ENCODE results near the gene KRTAP10-3.
A peak's percentile ranks its signal among the peaks of the same experiment; 100 is the strongest.
"Not testable (repeated sequence)": the region's sequence is repeated elsewhere in the genome, so short reads cannot be mapped to it uniquely, and the experiment has no call there.

KRTAP10-3 gene

DNA sequence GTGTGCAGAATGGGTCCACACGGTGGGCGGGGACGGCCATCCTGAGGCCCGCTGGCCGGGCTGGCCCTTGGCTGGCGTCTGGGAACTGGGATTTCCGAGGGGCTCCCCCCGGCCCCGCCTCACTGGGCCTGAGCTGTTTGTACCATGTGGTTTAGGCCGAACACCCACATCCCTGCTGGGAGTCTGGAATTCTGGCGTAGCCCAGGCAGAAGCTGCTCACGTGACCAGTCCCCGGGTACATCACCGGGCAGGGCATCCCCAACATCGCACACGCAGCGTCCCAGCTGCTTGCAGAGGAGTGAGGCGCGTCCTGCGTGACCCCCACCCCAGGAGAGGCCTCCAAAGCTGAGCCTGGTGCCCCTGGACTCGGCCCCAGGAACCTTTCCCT lies 43.9 kb upstream of the KRTAP10-3 start:
- H3K14ac ChIP-seq (ENCODE audit: low read length) = no peak overlapping the region
- H2AK5ac ChIP-seq (ENCODE audit: low read depth, low read length) = peak overlapping the region; percentile 78
- no peaks in the 10 kb centered on the region for H3K36me3 ChIP-seq (replicated peaks in 1 of 2; ENCODE audit: control insufficient read depth in 2 of 2, insufficient read depth in 2 of 2, low read length in 2 of 2)
- H3K9ac ChIP-seq (ENCODE audit: low read depth, low read length, poor library complexity) = no peak overlapping the region
- H3K4me2 ChIP-seq (ENCODE audit: insufficient read depth, low read length, poor library complexity, severe bottlenecking) = no peak overlapping the region
- H3K23ac ChIP-seq (ENCODE audit: low read depth, low read length, poor library complexity) = peak overlapping the region; percentile 10
- peaks cover 0 to 4% (median 0%) of the 10 kb centered on the region in 3 experiments for H3K27me3 ChIP-seq (ENCODE audit: control insufficient read depth in 3 of 3, insufficient read depth in 3 of 3, low read depth in 1 of 3, low read length in 3 of 3)
- H3K79me1 ChIP-seq (ENCODE audit: low read depth, low read length) = no peaks in the 10 kb centered on the region
- no peak overlapping the region for H3K4me3 ChIP-seq (ENCODE audit: low read length in 2 of 2)
- no peak overlapping the region for H4K8ac ChIP-seq (ENCODE audit: low read depth, low read length)
- no peak overlapping the region for H3K27ac ChIP-seq (replicated peaks; ENCODE audit: low read length)
- peak overlapping the region; percentile 65 for H3K18ac ChIP-seq (ENCODE audit: low read length)
- peaks cover 4 to 5% of the 10 kb centered on the region in 2 donors for H3K9me3 ChIP-seq (replicated peaks in 1 of 2; ENCODE audit: control insufficient read depth in 2 of 2, insufficient read depth in 1 of 2, low read depth in 1 of 2, low read length in 2 of 2)
- no CpG with 5 or more reads among the region's 21 CpGs for WGBS, 2 donors (ENCODE audit: extremely low coverage in 2 of 2, insufficient read length in 2 of 2, insufficient replicate concordance in 1 of 2)
- H3K4me1 ChIP-seq (ENCODE audit: control insufficient read depth in 2 of 2, insufficient read depth in 1 of 2, low read depth in 1 of 2, low read length in 2 of 2) = peaks cover 1% of the 10 kb centered on the region in 2 donors
- no peak overlapping the region for H2BK12ac ChIP-seq (ENCODE audit: low read length)
- no peak overlapping the region for H2BK120ac ChIP-seq (ENCODE audit: low read depth, low read length)
- H3K4ac ChIP-seq (ENCODE audit: low read length) = no peak overlapping the region
- peak overlapping the region; percentile 26 for H2AFZ ChIP-seq (ENCODE audit: low read length)
- no peak for DNase-seq (ENCODE audit: low spot score)
- no peak overlapping the region for H2BK5ac ChIP-seq (ENCODE audit: low read length)
- H2BK15ac ChIP-seq (ENCODE audit: low read length) = no peak overlapping the region
- no peak overlapping the region for H4K91ac ChIP-seq (ENCODE audit: low read depth, low read length, poor library complexity)

GRCh38 chr21:44601596-44602462 lies 43.2 kb upstream of the KRTAP10-3 start:
- H2BK5ac ChIP-seq (ENCODE audit: low read length) = no peak overlapping the region
- no peak overlapping the region for H4K8ac ChIP-seq (ENCODE audit: low read depth, low read length)
- peaks cover 0 to 4% (median 0%) of the 10 kb centered on the region in 3 experiments for H3K27me3 ChIP-seq (ENCODE audit: control insufficient read depth in 3 of 3, insufficient read depth in 3 of 3, low read depth in 1 of 3, low read length in 3 of 3)
- H3K36me3 ChIP-seq (replicated peaks in 1 of 2; ENCODE audit: control insufficient read depth in 2 of 2, insufficient read depth in 2 of 2, low read length in 2 of 2) = no peaks in the 10 kb centered on the region
- peak overlapping the region; percentile 84 for H3K18ac ChIP-seq (ENCODE audit: low read length)
- no CpG with 5 or more reads among the region's 23 CpGs for WGBS, 2 donors (ENCODE audit: extremely low coverage in 2 of 2, insufficient read length in 2 of 2, insufficient replicate concordance in 1 of 2)
- peak overlapping the region; percentile 97 for H3K14ac ChIP-seq (ENCODE audit: low read length)
- H3K4me1 ChIP-seq (ENCODE audit: control insufficient read depth in 2 of 2, insufficient read depth in 1 of 2, low read depth in 1 of 2, low read length in 2 of 2) = peaks cover 1% of the 10 kb centered on the region in 2 donors
- no peaks in the 10 kb centered on the region for H3K79me1 ChIP-seq (ENCODE audit: low read depth, low read length)
- peak overlapping the region; percentile 26 for H2AFZ ChIP-seq (ENCODE audit: low read length)
- peaks cover 4 to 5% of the 10 kb centered on the region in 2 donors for H3K9me3 ChIP-seq (replicated peaks in 1 of 2; ENCODE audit: control insufficient read depth in 2 of 2, insufficient read depth in 1 of 2, low read depth in 1 of 2, low read length in 2 of 2)
- peak overlapping the region; percentile 32 for H3K9ac ChIP-seq (ENCODE audit: low read depth, low read length, poor library complexity)
- H2BK15ac ChIP-seq (ENCODE audit: low read length) = peak overlapping the region; percentile 96
- H2BK120ac ChIP-seq (ENCODE audit: low read depth, low read length) = no peak overlapping the region
- peak overlapping the region; percentile 98 for H2BK12ac ChIP-seq (ENCODE audit: low read length)
- no peak overlapping the region for H3K4me3 ChIP-seq (ENCODE audit: low read length in 2 of 2)
- no peak overlapping the region for H3K27ac ChIP-seq (replicated peaks; ENCODE audit: low read length)
- peak overlapping the region; percentile 78 for H2AK5ac ChIP-seq (ENCODE audit: low read depth, low read length)
- DNase-seq (ENCODE audit: low spot score) = no peak
- peak overlapping the region; percentile 27 for H3K23ac ChIP-seq (ENCODE audit: low read depth, low read length, poor library complexity)
- no peak overlapping the region for H3K4me2 ChIP-seq (ENCODE audit: insufficient read depth, low read length, poor library complexity, severe bottlenecking)
- H4K91ac ChIP-seq (ENCODE audit: low read depth, low read length, poor library complexity) = peak overlapping the region; percentile 53
- H3K4ac ChIP-seq (ENCODE audit: low read length) = peak overlapping the region; percentile 42

DNA sequence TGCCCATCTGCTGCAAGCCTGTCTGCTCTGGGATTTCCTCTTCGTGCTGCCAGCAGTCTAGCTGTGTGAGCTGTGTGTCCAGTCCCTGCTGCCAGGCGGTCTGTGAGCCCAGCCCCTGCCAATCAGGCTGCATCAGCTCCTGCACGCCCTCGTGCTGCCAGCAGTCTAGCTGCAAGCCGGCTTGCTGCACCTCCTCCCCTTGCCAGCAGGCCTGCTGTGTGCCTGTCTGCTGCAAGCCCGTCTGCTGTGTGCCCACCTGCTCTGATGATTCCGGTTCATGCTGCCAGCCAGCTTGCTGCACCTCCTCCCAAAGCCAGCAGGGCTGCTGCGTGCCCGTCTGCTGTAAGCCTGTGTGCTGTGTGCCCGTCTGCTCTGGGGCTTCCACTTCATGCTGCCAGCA lies 42.5 kb upstream of the KRTAP10-3 start:
- H3K18ac ChIP-seq (ENCODE audit: low read length) = peak overlapping the region; percentile 76

More for the DNA sequence above, 42.5 kb upstream of the KRTAP10-3 start:
- not testable (repeated sequence) for H2BK5ac ChIP-seq (ENCODE audit: low read length); DNase-seq (ENCODE audit: low spot score); H3K36me3 ChIP-seq (replicated peaks in 1 of 2; ENCODE audit: control insufficient read depth in 2 of 2, insufficient read depth in 2 of 2, low read length in 2 of 2); H3K27ac ChIP-seq (replicated peaks; ENCODE audit: low read length); H3K27me3 ChIP-seq (ENCODE audit: control insufficient read depth in 3 of 3, insufficient read depth in 3 of 3, low read depth in 1 of 3, low read length in 3 of 3); H3K79me1 ChIP-seq (ENCODE audit: low read depth, low read length); H4K8ac ChIP-seq (ENCODE audit: low read depth, low read length); H3K9me3 ChIP-seq (replicated peaks in 1 of 2; ENCODE audit: control insufficient read depth in 2 of 2, insufficient read depth in 1 of 2, low read depth in 1 of 2, low read length in 2 of 2); H2AFZ ChIP-seq (ENCODE audit: low read length); H3K4me1 ChIP-seq (ENCODE audit: control insufficient read depth in 2 of 2, insufficient read depth in 1 of 2, low read depth in 1 of 2, low read length in 2 of 2); H3K4me2 ChIP-seq (ENCODE audit: insufficient read depth, low read length, poor library complexity, severe bottlenecking); H3K4ac ChIP-seq (ENCODE audit: low read length); H2BK120ac ChIP-seq (ENCODE audit: low read depth, low read length)
- Histone ChIP-seq H3K23ac (ENCODE audit: low read depth, low read length, poor library complexity) (peak overlapping the region; percentile 68), H3K14ac (ENCODE audit: low read length) (peak overlapping the region; percentile 97), H2BK15ac (ENCODE audit: low read length) (peak overlapping the region; percentile 64), H2BK12ac (ENCODE audit: low read length) (peak overlapping the region; percentile 97), H3K4me3 (ENCODE audit: low read length in 2 of 2) (peak overlapping the region in 1 of 2 donors; percentile 22), H4K91ac (ENCODE audit: low read depth, low read length, poor library complexity) (peak overlapping the region; percentile 53), H3K9ac (ENCODE audit: low read depth, low read length, poor library complexity) (peak overlapping the region; percentile 63), H2AK5ac (ENCODE audit: low read depth, low read length) (peak overlapping the region; percentile 12)
- WGBS, 2 donors (ENCODE audit: extremely low coverage in 2 of 2, insufficient read length in 2 of 2, insufficient replicate concordance in 1 of 2) = no CpG with 5 or more reads among the region's 10 CpGs
